ENCODE data around the gene RCN2.

Gene RCN2

GRCh38 chr15:76991741-76992645 lies 60.4 kb downstream of the RCN2 start:
- in situ Hi-C loops (cut with MboI; ENCODE audit: low sequenced_read_pairs), result no loop called here

DNA sequence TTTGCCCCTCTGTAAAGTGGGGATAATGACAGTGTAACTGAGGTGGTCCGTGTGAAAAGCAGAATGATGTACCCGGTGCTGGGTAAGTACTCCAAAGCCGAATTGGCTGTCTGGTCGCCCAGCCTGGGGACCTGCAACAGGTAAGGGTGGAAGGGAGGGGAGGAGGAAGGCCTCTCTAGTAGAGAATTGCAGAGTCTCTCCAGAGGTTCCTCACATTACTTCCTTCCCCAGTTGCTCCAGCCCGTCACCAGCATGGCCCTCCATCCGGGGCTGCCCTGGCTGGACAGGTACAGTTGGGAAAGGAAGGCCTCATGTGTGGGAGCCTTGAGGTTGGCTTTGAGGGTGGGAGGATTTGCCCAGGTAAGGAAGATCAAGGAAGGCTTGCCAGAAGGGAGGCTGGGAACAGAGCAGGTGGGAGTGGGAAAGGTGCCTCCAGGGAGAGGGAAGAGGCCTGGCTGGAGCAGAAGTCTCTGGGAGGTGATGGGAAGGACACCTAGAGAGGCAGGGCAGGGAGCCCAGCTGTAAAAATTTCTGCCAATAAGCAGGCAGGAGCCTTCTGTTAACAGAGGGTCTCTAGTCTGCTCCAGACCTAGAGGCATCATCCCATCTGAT lies 61.7 kb downstream of the RCN2 start:
- in situ Hi-C loops (cut with MboI; ENCODE audit: low sequenced_read_pairs), result no loop called here

- in situ Hi-C loops (cut with MboI; ENCODE audit: low sequenced_read_pairs), result no loop called here
Observed at GRCh38 chr15:76994001-76994400, 62.5 kb downstream of the RCN2 start.

DNA sequence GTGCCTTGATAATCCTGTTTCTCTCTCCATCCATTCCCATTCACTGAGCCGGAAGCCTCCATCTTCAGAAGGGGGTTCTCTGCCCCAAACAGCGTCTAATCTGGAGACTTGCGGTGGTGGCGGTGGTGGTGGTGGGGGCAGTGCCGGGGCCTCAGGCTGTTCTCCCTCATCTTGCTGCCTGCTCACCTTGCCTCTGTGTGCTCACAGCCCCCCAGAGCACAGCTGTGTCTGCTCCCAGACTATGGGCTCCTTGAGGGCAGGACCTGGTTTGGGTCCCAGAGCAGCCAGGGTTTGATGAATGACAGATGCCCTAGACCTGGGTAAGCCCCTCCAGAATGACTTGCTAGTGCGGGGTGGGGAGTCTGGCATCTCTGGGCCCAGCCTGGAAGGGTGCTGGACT lies 62.9 kb downstream of the RCN2 start:
- in situ Hi-C loops (cut with MboI; ENCODE audit: low sequenced_read_pairs), result no loop called here

- in situ Hi-C loops (cut with MboI; ENCODE audit: low sequenced_read_pairs), result no loop called here
Observed at GRCh38 chr15:76994971-76995945, 63.7 kb downstream of the RCN2 start, which contains the start of gene PSTPIP1. PSTPIP1 (plus strand) TSS chr15:76995126; CDS start chr15:76995574, 448 bp downstream.

DNA sequence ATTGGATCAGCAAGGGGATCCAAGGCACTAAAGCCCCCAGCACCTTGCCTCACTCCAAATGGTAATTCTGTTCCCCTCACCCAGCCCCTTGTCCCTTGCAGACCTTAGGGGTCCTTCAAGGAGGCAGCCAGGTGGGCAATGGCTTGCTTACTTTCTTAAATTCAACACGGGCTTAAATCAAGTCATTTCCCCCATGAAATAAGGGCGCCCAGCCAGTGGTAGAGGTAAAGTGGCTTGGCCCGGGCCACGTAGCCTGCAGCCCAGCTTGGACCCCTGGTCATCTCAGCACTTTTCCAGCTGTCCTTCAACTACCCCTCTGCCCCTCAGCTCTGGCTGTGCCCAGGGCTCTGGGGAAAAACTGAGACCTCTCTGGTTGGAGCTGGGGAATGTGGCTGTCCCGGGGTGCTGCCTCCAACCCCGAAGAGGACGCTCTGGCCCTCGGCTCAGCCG lies 64.6 kb downstream of the RCN2 start:
- in situ Hi-C loops (cut with MboI; ENCODE audit: low sequenced_read_pairs), result no loop called here

- in situ Hi-C loops (cut with MboI; ENCODE audit: low sequenced_read_pairs), result no loop called here
Observed at GRCh38 chr15:76996526-76997401, 65.2 kb downstream of the RCN2 start.

DNA sequence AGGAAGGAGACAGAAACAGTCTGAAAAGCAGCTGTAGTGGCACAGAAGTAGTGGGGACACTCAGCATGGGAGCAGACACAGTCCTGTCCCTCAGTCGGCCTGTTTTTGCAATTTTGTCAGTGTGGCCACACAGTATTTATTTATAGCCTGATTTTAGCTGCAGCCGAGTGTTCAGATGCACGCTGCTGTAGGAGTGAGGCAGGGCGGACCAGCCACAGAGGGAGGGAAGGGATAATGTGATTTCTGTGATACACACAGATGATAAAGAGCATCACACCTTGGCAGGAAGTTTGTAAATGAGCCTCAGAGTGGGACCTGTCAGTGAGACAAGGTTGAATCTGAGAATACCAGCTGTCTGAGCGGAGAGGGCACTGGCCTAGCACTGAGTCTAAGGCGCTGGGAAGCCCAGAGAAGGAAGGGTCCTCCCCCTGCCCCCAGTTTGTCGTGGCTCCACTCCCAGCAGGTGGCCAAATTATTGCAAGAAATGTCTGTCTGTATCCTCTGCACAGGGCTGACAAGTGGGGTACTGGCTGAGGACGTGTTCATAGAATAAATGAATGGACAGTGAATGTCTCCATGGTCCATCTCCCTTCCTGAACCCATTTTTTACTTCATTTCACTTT lies 67.2 kb downstream of the RCN2 start:
- in situ Hi-C loops (cut with MboI; ENCODE audit: low sequenced_read_pairs), result no loop called here

DNA sequence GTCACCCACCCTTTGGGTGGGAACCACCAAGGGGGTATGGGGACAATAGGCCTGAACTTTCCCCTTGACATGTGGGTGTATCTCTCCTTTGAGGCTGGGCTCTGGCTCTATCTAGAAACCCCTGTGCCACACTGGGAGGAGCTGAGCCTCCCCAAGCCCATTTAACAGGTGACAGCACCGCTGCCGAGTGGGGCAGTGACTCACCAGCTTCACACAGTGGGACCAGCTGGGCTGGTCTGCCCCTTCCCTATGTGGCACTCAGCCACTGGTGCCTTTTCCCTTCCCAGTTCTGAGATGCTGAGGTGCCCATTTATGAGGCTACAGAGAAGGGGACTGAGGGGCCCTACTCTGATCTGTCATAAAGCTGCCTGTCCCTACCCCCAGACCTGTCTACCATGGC lies 68.4 kb downstream of the RCN2 start:
- in situ Hi-C loops (cut with MboI; ENCODE audit: low sequenced_read_pairs), result no loop called here

DNA sequence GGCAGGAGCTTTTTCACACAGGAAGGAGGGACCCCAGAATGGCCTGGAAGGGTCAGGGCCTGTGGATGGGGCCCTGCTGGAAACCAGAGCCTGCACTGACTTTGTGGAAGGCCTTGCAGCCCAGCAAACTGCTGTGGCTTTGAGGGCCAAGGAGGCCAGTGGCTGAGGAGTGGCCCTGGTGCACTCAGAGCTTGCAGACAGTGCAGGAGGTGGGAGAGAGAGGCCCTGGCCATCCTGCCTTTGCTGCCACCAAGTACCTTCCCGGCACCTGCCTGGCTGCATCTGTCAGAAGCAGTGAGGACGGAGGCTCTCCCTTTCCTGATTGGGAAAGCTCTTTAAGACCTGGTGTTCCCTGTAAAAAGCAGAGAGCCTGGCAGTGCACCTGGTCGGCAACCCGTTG lies 69.8 kb downstream of the RCN2 start:
- in situ Hi-C loops (cut with MboI; ENCODE audit: low sequenced_read_pairs), result no loop called here

DNA sequence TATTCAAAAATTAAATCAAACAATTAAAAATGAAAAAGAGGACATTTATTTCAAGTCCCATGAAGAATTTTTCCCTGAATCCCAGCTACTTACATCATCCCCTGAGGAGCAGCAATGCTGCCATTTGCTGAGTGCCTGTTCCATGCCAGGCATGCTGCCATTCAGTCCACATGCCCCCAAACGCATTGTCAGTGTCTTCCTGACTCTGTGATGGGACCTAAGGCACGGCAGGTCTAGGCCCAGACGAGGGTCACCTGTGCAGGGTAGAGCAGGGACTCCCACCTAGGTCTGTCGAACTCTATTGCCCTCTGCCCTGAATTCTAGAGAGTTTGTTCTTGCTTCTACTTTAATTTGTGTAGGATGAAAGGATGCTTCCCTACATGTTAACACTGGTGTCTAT lies 70.4 kb downstream of the RCN2 start:
- in situ Hi-C loops (cut with MboI; ENCODE audit: low sequenced_read_pairs), result no loop called here

DNA sequence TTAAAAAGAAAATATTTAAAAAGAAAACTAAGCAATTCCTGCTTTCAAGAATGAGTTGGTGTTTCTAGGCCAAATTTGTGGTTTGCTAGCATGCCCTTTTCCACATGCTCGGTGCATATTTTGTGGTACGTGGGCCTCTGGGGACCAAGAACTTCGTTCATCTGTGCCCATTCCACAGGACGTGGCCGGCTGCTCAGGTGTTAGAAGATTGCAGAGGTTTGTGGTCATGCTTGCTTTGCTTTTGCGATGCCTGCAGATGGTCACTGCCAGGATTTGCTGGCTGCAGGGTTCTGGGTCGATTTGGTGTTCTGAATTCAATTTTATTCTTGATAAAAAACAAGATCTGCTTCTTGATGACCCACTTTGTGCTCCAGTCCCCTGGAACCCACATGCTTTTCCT lies 70.9 kb downstream of the RCN2 start:
- in situ Hi-C loops (cut with MboI; ENCODE audit: low sequenced_read_pairs), result no loop called here

GRCh38 chr15:77002954-77003912 lies 71.7 kb downstream of the RCN2 start:
- in situ Hi-C loops (cut with MboI; ENCODE audit: low sequenced_read_pairs), result no loop called here

Data from HL-60/S4 treated with retinoic acid at 250 ng/mL for 4 days and 3 days (cell line).